Measurements from ENCODE around the gene SLC22A3.

DNA sequence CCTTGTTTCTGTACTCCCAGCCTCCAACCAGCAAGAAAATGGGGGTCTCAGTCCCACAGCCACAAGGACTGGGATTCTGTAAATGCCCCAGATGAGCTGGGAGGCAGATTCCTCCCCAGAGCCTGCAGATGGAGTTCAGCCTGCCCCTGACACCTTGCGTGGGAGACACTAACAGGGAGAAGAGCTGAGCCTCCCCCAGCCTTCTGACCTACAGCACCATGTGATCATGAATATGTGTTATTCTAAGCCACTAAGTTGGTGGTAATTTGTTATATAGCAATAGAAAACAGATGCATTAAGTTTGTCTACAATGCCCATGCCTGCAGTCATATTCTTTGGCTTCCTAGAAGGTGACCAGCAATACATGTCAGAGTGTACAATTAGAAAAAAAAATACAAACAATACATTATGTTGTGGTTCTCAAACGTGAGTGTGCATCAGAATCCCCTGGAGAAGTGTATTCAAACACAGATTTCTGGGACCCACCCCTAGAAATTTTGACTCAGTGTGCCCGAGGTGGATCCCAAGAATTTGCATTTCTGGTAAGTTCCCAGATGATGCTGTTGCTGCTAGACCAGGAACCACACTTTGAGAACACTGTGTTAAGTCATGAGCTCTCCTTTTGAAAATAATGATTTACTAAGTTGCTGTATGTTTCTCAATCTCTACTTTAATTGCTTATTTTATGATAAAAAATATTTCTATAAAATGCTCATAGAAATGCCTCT is 39.9 kb downstream of the SLC22A3 start:
- TF ChIP-seq, protein P1, sequence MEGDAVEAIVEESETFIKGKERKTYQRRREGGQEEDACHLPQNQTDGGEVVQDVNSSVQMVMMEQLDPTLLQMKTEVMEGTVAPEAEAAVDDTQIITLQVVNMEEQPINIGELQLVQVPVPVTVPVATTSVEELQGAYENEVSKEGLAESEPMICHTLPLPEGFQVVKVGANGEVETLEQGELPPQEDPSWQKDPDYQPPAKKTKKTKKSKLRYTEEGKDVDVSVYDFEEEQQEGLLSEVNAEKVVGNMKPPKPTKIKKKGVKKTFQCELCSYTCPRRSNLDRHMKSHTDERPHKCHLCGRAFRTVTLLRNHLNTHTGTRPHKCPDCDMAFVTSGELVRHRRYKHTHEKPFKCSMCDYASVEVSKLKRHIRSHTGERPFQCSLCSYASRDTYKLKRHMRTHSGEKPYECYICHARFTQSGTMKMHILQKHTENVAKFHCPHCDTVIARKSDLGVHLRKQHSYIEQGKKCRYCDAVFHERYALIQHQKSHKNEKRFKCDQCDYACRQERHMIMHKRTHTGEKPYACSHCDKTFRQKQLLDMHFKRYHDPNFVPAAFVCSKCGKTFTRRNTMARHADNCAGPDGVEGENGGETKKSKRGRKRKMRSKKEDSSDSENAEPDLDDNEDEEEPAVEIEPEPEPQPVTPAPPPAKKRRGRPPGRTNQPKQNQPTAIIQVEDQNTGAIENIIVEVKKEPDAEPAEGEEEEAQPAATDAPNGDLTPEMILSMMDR (IDR thresholded peaks at IDR 0.05), result no peak
- no peak for TF ChIP-seq POLR2A (IDR thresholded peaks at IDR 0.05)

Measured in uterus (tissue), 2 donors.